Measurements from ENCODE around the gene KAT6B. TPM values are rescaled to one million over a fixed set of nuclear protein-coding genes. Genes with fewer than 3 reads are reported as not detected.

KAT6B gene
- total and polyA plus RNA-seq, 2 of the 8 experiments (the other 6 are each of a cell fraction or from before 2014, with no cell fraction given), result 7.3 to 30.8 TPM

DNA sequence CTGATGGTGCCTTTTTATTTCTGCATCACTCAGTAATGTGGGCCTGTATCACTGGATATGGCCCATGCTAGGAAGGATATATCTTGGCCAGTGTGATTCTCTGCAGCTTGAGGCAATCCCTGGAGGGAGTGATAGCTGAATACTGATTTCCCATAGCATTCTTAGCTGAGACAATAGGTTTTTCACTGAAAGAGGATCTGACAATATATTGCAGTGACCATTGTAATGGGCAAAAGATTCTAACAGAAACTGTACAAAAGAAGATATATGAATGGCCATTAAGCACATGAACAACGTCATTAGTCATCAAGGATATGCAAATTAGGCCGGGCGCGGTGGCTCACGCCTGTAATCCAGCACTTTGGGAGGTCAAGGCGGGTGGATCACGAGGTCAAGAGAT, 117.8 kb downstream of the KAT6B start:
- no peaks in the 10 kb centered on the region for H3K23me2 ChIP-seq (ENCODE audit: low read depth, low read length)
- ChIA-PET POLR2A (ENCODE audit: partially characterized antibody) (no interaction called here), CTCF (ENCODE audit: partially characterized antibody) (interaction anchor here (0.6 to 1.1 kb wide), 2 partner anchors 13 to 41 kb away, joined by 3 read pairs; no protein-coding TSS in a partner anchor)
- no peak overlapping the region for H3K4ac ChIP-seq (replicated peaks; ENCODE audit: insufficient read length, low read depth, low read length)
- H4K91ac ChIP-seq (replicated peaks; ENCODE audit: insufficient read length, low read length), result no peak overlapping the region
- H2BK12ac ChIP-seq (ENCODE audit: low read depth, low read length), result no peak overlapping the region
- peaks cover 0 to 11% of the 10 kb centered on the region in 2 experiments; a peak in 2 of 4 replicates for H3K79me2 ChIP-seq (ENCODE audit: control insufficient read depth in 1 of 2, insufficient read depth in 2 of 2, low read length in 2 of 2)
- no peak overlapping the region for H2AFZ ChIP-seq (ENCODE audit: low read length)
- H3K27me3 ChIP-seq (replicated peaks in 1 of 4; ENCODE audit: control insufficient read depth in 3 of 4, extremely low read depth in 1 of 4, insufficient read depth in 3 of 4, low read length in 3 of 4), result no peaks in the 10 kb centered on the region
- WGBS, 2 experiments (ENCODE audit: extremely low coverage in 1 of 2, insufficient coverage in 1 of 2, insufficient read length in 1 of 2, insufficient replicate concordance in 2 of 2, low coverage in 1 of 2, low lambda C conversion rate in 2 of 2, missing lambda C conversion rate in 1 of 2), result 95% methylated on average over 7 of the region's 7 CpGs; no CpG with 5 or more reads in 1 of the 2 experiments
- no peak overlapping the region for H3K4me3 ChIP-seq (ENCODE audit: extremely low read depth in 1 of 4, insufficient read depth in 2 of 4, low read depth in 3 of 4, low read length in 4 of 4)
- no peak overlapping the region for H3K9ac ChIP-seq (replicated peaks in 1 of 4; ENCODE audit: extremely low read depth in 1 of 4, low read depth in 3 of 4, low read length in 3 of 4)
- H3K36me3 ChIP-seq (ENCODE audit: control insufficient read depth in 2 of 4, insufficient read depth in 4 of 4, low read length in 3 of 4), result no peaks in the 10 kb centered on the region
- no peaks in the 10 kb centered on the region for H4K20me1 ChIP-seq (replicated peaks in 1 of 2; ENCODE audit: control insufficient read depth in 1 of 2, insufficient read depth in 2 of 2, low read length in 2 of 2)
- H2BK15ac ChIP-seq (ENCODE audit: low read length), result no peak overlapping the region
- no peak overlapping the region for H4K8ac ChIP-seq (ENCODE audit: extremely low read depth, insufficient read depth, low read length)
- no peak overlapping the region for H3K56ac ChIP-seq (replicated peaks; ENCODE audit: insufficient read length, low read depth, low read length)
- no peak overlapping the region for H2AK5ac ChIP-seq (ENCODE audit: low read depth, low read length)
- no peak overlapping the region for H3K23ac ChIP-seq (ENCODE audit: insufficient read length)
- H3K4me2 ChIP-seq (ENCODE audit: insufficient read depth in 1 of 2, low read depth in 2 of 2, low read length in 2 of 2), result no peak overlapping the region
- no peak overlapping the region for H2BK120ac ChIP-seq (replicated peaks; ENCODE audit: low read depth, low read length)
- DNase-seq (ENCODE audit: low read depth in 1 of 2, low spot score in 2 of 2) (no peak), FAIRE-seq (no peak)
- H2BK5ac ChIP-seq (ENCODE audit: low read depth, low read length), result no peak overlapping the region
- H3K27ac ChIP-seq (ENCODE audit: low read depth, low read length), result no peak overlapping the region
- H3K9me3 ChIP-seq (ENCODE audit: insufficient read depth in 2 of 2, low read depth in 1 of 2, low read length in 1 of 2), result no peaks in the 10 kb centered on the region
- H4K5ac ChIP-seq (ENCODE audit: insufficient read length, low read depth, low read length), result no peak overlapping the region
- H3K14ac ChIP-seq (ENCODE audit: insufficient read length), result no peak overlapping the region
- H3K4me1 ChIP-seq (replicated peaks in 1 of 4; ENCODE audit: control insufficient read depth in 3 of 4, insufficient read depth in 4 of 4, low read length in 3 of 4), result peaks cover 0 to 3% (median 1%) of the 10 kb centered on the region in 4 experiments; a peak in 2 of 7 replicates
- H3K18ac ChIP-seq (ENCODE audit: extremely low read depth, low read length), result no peak overlapping the region
- no peak overlapping the region for H2BK20ac ChIP-seq (ENCODE audit: low read length)
- H3K79me1 ChIP-seq (ENCODE audit: low read depth, low read length), result no peaks in the 10 kb centered on the region
- TF ChIP-seq KDM4A (IDR thresholded peaks at IDR 0.05; ENCODE audit: low read depth, low read length, severe bottlenecking) (no peak), EZH2 (IDR thresholded peaks at IDR 0.05; ENCODE audit: low read depth, low read length, severe bottlenecking) (no peak), NANOG (IDR thresholded peaks at IDR 0.05; ENCODE audit: insufficient read depth, low read depth, low read length, poor library complexity, severe bottlenecking) (no peak), ZNF274 (IDR thresholded peaks at IDR 0.05; ENCODE audit: borderline replicate concordance, extremely low read depth, low read length) (no peak), HDAC6 (IDR thresholded peaks at IDR 0.05; ENCODE audit: low read depth, low read length) (no peak), CREB1 (IDR thresholded peaks at IDR 0.05) (no peak), RBBP5 (IDR thresholded peaks at IDR 0.05; ENCODE audit: borderline replicate concordance, low read depth, low read length) (no peak)
- TF ChIP-seq, protein P1, sequence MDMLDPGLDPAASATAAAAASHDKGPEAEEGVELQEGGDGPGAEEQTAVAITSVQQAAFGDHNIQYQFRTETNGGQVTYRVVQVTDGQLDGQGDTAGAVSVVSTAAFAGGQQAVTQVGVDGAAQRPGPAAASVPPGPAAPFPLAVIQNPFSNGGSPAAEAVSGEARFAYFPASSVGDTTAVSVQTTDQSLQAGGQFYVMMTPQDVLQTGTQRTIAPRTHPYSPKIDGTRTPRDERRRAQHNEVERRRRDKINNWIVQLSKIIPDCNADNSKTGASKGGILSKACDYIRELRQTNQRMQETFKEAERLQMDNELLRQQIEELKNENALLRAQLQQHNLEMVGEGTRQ (IDR thresholded peaks at IDR 0.05; ENCODE audit: low read length), result no peak
- TF ChIP-seq, protein P2, sequence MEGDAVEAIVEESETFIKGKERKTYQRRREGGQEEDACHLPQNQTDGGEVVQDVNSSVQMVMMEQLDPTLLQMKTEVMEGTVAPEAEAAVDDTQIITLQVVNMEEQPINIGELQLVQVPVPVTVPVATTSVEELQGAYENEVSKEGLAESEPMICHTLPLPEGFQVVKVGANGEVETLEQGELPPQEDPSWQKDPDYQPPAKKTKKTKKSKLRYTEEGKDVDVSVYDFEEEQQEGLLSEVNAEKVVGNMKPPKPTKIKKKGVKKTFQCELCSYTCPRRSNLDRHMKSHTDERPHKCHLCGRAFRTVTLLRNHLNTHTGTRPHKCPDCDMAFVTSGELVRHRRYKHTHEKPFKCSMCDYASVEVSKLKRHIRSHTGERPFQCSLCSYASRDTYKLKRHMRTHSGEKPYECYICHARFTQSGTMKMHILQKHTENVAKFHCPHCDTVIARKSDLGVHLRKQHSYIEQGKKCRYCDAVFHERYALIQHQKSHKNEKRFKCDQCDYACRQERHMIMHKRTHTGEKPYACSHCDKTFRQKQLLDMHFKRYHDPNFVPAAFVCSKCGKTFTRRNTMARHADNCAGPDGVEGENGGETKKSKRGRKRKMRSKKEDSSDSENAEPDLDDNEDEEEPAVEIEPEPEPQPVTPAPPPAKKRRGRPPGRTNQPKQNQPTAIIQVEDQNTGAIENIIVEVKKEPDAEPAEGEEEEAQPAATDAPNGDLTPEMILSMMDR (IDR thresholded peaks at IDR 0.05; ENCODE audit: control extremely low read depth in 1 of 3, insufficient read depth in 1 of 3, low read depth in 1 of 3, low read length in 3 of 3), result no peak

Measured in H1 (cell line).